Duodenal mucosa (tissue), 2 donors: ENCODE data around the gene TMEM51.

ENCODE experiments used
- H3K27ac ChIP-seq: one replicate; pipeline ENCODE4 v1.7.0; 2013; ENCODE audit warnings: low read depth, low read length
- H3K27me3 ChIP-seq, 2 donors: one replicate each; pipeline ENCODE4 v1.7.0; 2013; ENCODE audit warnings: low read length in 2 of 2, control low read depth in 1 of 2; ENCODE audit not compliant: insufficient read depth in 2 of 2, control insufficient read depth in 1 of 2
- H3K36me3 ChIP-seq, 2 donors: one replicate each; pipeline ENCODE4 v1.7.0; 2013; ENCODE audit warnings: low read length in 2 of 2, control low read depth in 1 of 2; ENCODE audit not compliant: insufficient read depth in 2 of 2, control insufficient read depth in 1 of 2
- H3K4me1 ChIP-seq, 2 donors: one replicate each; pipeline ENCODE4 v1.7.0; 2013; ENCODE audit warnings: low read length in 2 of 2, control low read depth in 1 of 2; ENCODE audit not compliant: insufficient read depth in 2 of 2, control insufficient read depth in 1 of 2
- H3K4me3 ChIP-seq, 2 donors: one replicate each; pipeline ENCODE4 v1.7.0; 2013; ENCODE audit warnings: low read length in 2 of 2, low read depth in 1 of 2
- H3K9ac ChIP-seq, 2 donors: one replicate each; pipeline ENCODE4 v1.7.0; 2013; ENCODE audit warnings: low read length in 2 of 2, low read depth in 1 of 2
- H3K9me3 ChIP-seq, 2 donors: one replicate each; pipeline ENCODE4 v1.7.0; 2013; ENCODE audit warnings: low read length in 2 of 2, control low read depth in 1 of 2; ENCODE audit not compliant: control insufficient read depth in 1 of 2

TMEM51 gene

GRCh38 chr1:15224259-15224869, 70.8 kb downstream of the TMEM51 start:
- H3K9me3 ChIP-seq = no peaks in the 10 kb centered on the region
- H3K9ac ChIP-seq = no peak overlapping the region
- peaks cover 17 to 26% of the 10 kb centered on the region in 2 donors for H3K4me1 ChIP-seq
- H3K27me3 ChIP-seq = no peaks in the 10 kb centered on the region
- peaks cover 0 to 12% of the 10 kb centered on the region in 2 donors for H3K36me3 ChIP-seq
- H3K27ac ChIP-seq = no peak overlapping the region
- no peak overlapping the region for H3K4me3 ChIP-seq

GRCh38 chr1:15224974-15225373, 71.4 kb downstream of the TMEM51 start:
- H3K9me3 ChIP-seq = no peaks in the 10 kb centered on the region
- H3K27ac ChIP-seq = no peak overlapping the region
- H3K36me3 ChIP-seq = peaks cover 0 to 6% of the 10 kb centered on the region in 2 donors
- no peaks in the 10 kb centered on the region for H3K27me3 ChIP-seq
- H3K4me1 ChIP-seq = peaks cover 17 to 32% of the 10 kb centered on the region in 2 donors
- no peak overlapping the region for H3K4me3 ChIP-seq
- H3K9ac ChIP-seq = no peak overlapping the region

- Histone ChIP-seq H3K27ac (no peak overlapping the region), H3K36me3 (peaks cover 0 to under 1% of the 10 kb centered on the region in 2 donors), H3K9ac (no peak overlapping the region)
Measured at GRCh38 chr1:15225461-15225860, 71.9 kb downstream of the TMEM51 start.

GRCh38 chr1:15226388-15227255, 73.1 kb downstream of the TMEM51 start:
- peaks cover 4 to 25% of the 10 kb centered on the region in 2 donors for H3K4me1 ChIP-seq
- no peak overlapping the region for H3K4me3 ChIP-seq
- no peak overlapping the region for H3K27ac ChIP-seq
- H3K9me3 ChIP-seq = no peaks in the 10 kb centered on the region
- no peak overlapping the region for H3K9ac ChIP-seq
- H3K36me3 ChIP-seq = no peaks in the 10 kb centered on the region
- H3K27me3 ChIP-seq = no peaks in the 10 kb centered on the region

More at GRCh38 chr1:15225461-15225860, 71.9 kb downstream of the TMEM51 start:
- Histone ChIP-seq H3K4me1 (peaks cover 14 to 35% of the 10 kb centered on the region in 2 donors), H3K27me3 (no peaks in the 10 kb centered on the region), H3K4me3 (no peak overlapping the region), H3K9me3 (no peaks in the 10 kb centered on the region)

- H3K27me3 ChIP-seq = no peaks in the 10 kb centered on the region
- H3K9me3 ChIP-seq = no peaks in the 10 kb centered on the region
- H3K9ac ChIP-seq = no peak overlapping the region
- H3K4me1 ChIP-seq = peaks cover 0 to 12% of the 10 kb centered on the region in 2 donors
- no peak overlapping the region for H3K4me3 ChIP-seq
- no peaks in the 10 kb centered on the region for H3K36me3 ChIP-seq
- no peak overlapping the region for H3K27ac ChIP-seq
Measured at GRCh38 chr1:15229707-15230131, 76.2 kb downstream of the TMEM51 start.

- Histone ChIP-seq H3K36me3 (no peaks in the 10 kb centered on the region), H3K27ac (no peak overlapping the region), H3K4me3 (no peak overlapping the region), H3K9me3 (no peaks in the 10 kb centered on the region), H3K27me3 (no peaks in the 10 kb centered on the region), H3K4me1 (peaks cover 0 to 12% of the 10 kb centered on the region in 2 donors), H3K9ac (no peak overlapping the region)
Measured at GRCh38 chr1:15231714-15232201, 78.2 kb downstream of the TMEM51 start.

GRCh38 chr1:15233689-15234088, 80.1 kb downstream of the TMEM51 start:
- Histone ChIP-seq H3K27ac (no peak overlapping the region), H3K9me3 (no peaks in the 10 kb centered on the region)

GRCh38 chr1:15236321-15236721, 82.8 kb downstream of the TMEM51 start:
- no peak overlapping the region for H3K4me3 ChIP-seq
- H3K4me1 ChIP-seq = no peaks in the 10 kb centered on the region
- no peak overlapping the region for H3K9ac ChIP-seq
- no peak overlapping the region for H3K27ac ChIP-seq
- H3K9me3 ChIP-seq = no peaks in the 10 kb centered on the region
- H3K36me3 ChIP-seq = no peaks in the 10 kb centered on the region
- H3K27me3 ChIP-seq = no peaks in the 10 kb centered on the region

More at GRCh38 chr1:15233689-15234088, 80.1 kb downstream of the TMEM51 start:
- no peaks in the 10 kb centered on the region for H3K36me3 ChIP-seq
- no peak overlapping the region for H3K9ac ChIP-seq
- H3K4me1 ChIP-seq = peaks cover 0 to 12% of the 10 kb centered on the region in 2 donors
- no peak overlapping the region for H3K4me3 ChIP-seq
- no peaks in the 10 kb centered on the region for H3K27me3 ChIP-seq

GRCh38 chr1:15236746-15237145, 83.2 kb downstream of the TMEM51 start:
- Histone ChIP-seq H3K9ac (no peak overlapping the region), H3K27me3 (no peaks in the 10 kb centered on the region), H3K4me3 (no peak overlapping the region), H3K9me3 (no peaks in the 10 kb centered on the region), H3K4me1 (no peaks in the 10 kb centered on the region), H3K36me3 (no peaks in the 10 kb centered on the region), H3K27ac (no peak overlapping the region)

- Histone ChIP-seq H3K9ac (no peak overlapping the region), H3K27me3 (no peaks in the 10 kb centered on the region), H3K9me3 (no peaks in the 10 kb centered on the region), H3K4me3 (no peak overlapping the region), H3K27ac (no peak overlapping the region), H3K36me3 (no peaks in the 10 kb centered on the region), H3K4me1 (no peaks in the 10 kb centered on the region)
Measured at GRCh38 chr1:15238789-15239188, 85.2 kb downstream of the TMEM51 start.
